OCI-LY1 (cell line): ENCODE data around the gene RBL1.

Experiments
- H2AFZ ChIP-seq: fragments of 200-600 bp; sonication (generic), shearing (Covaris generic); 2 replicates; pipeline ENCODE4 v1.6.0; 2014; ENCODE audit warnings: antibody characterized with exemption, mild to moderate bottlenecking, low read length
- H3F3A ChIP-seq: fragments of 200-600 bp; sonication (generic), shearing (Covaris generic); 2 replicates; pipeline ENCODE4 v1.6.0; 2014; ENCODE audit warnings: mild to moderate bottlenecking, antibody characterized with exemption, low read length, moderate library complexity; ENCODE audit not compliant: insufficient read depth
- H3K27ac ChIP-seq: fragments of 200-600 bp; sonication (generic); 2 replicates; pipeline ENCODE4 v1.5.1; 2014; ENCODE audit warnings: low read length, mixed run types, mild to moderate bottlenecking, low read depth; ENCODE audit not compliant: poor library complexity, severe bottlenecking
- H3K27me3 ChIP-seq: fragments of 200-600 bp; sonication (generic); 2 replicates; pipeline ENCODE4 v1.6.0; 2014; ENCODE audit warnings: antibody characterized with exemption, mild to moderate bottlenecking, low read length, moderate library complexity; ENCODE audit not compliant: insufficient read depth
- H3K36me3 ChIP-seq: fragments of 200-600 bp; sonication (generic); 2 replicates; pipeline ENCODE4 v1.6.1; 2014; ENCODE audit warnings: mild to moderate bottlenecking, antibody characterized with exemption, low read length, moderate library complexity, mixed read lengths; ENCODE audit not compliant: insufficient read depth
- H3K4me1 ChIP-seq: fragments of 200-600 bp; sonication (generic); 2 replicates; pipeline ENCODE4 v1.5.1; 2014; ENCODE audit warnings: mild to moderate bottlenecking, low read length, moderate library complexity; ENCODE audit not compliant: insufficient read depth, severe bottlenecking
- H3K4me2 ChIP-seq: fragments of 200-600 bp; sonication (generic), shearing (Covaris generic); 2 replicates; pipeline ENCODE4 v1.6.1; 2014; ENCODE audit warnings: low read length
- H3K4me3 ChIP-seq: fragments of 200-600 bp; sonication (generic); 2 replicates; pipeline ENCODE4 v1.5.1; 2014; ENCODE audit warnings: low read length, low read depth, mild to moderate bottlenecking, mixed read lengths; ENCODE audit not compliant: poor library complexity, severe bottlenecking
- H3K79me2 ChIP-seq: fragments of 200-600 bp; shearing (Covaris generic); 2 replicates; pipeline ENCODE4 v1.6.1; 2016; ENCODE audit warnings: mixed run types, low read length, mixed read lengths; ENCODE audit not compliant: insufficient read depth
- H3K9ac ChIP-seq: fragments of 200-600 bp; sonication (generic), shearing (Covaris generic); 2 replicates; pipeline ENCODE4 v1.6.1; 2014; ENCODE audit warnings: mild to moderate bottlenecking, low read length, mixed read lengths
- H3K9me2 ChIP-seq: fragments of 200-600 bp; sonication (generic), shearing (Covaris generic); 2 replicates; pipeline ENCODE4 v1.6.1; 2014; ENCODE audit warnings: low read depth, mild to moderate bottlenecking, low read length, mixed read lengths
- H3K9me3 ChIP-seq: fragments of 200-600 bp; shearing (Covaris generic); 2 replicates; pipeline ENCODE4 v1.6.1; 2014; ENCODE audit warnings: low read length, mixed read lengths
- H4K20me1 ChIP-seq: fragments of 200-600 bp; sonication (generic), shearing (Covaris generic); 2 replicates; pipeline ENCODE4 v1.6.0; 2016; ENCODE audit warnings: mild to moderate bottlenecking, low read length; ENCODE audit not compliant: insufficient read depth
- EZH2 ChIP-seq: fragments of 200-600 bp; sonication (generic), shearing (Covaris generic); IDR thresholded peaks from 2 replicates; pipeline ENCODE4 v1.8.0; 2017; ENCODE audit warnings: borderline replicate concordance, mixed run types, mild to moderate bottlenecking, antibody characterized with exemption, low read length, moderate library complexity, mixed read lengths
- TF ChIP-seq, protein P1 (sequence below): fragments of 200-600 bp; sonication (generic), shearing (Covaris generic); IDR thresholded peaks from 2 replicates; pipeline ENCODE4 v1.5.1; 2017; ENCODE audit warnings: mild to moderate bottlenecking, antibody characterized with exemption, low read length, moderate library complexity, mixed read lengths

RBL1 gene

DNA sequence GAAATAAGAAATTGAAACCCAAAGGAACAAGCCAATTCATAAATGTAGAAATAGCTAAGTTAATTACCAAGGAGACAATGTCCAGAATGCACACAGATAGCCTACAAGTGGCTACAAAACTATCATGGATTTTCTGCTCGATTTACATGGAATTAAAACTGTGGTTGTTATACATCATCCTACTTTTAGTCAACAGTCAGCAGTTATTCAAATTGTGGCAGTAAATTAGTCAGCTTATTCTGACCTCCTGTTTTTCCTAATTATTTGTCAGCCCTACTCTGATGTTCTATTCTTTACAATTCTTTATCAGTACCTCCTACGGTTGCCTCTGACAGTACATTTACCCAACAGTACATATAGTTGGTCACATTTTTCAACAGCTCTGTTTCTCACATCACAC lies 29.6 kb downstream of the RBL1 start:
- H3K27ac ChIP-seq: no peak overlapping the region

DNA sequence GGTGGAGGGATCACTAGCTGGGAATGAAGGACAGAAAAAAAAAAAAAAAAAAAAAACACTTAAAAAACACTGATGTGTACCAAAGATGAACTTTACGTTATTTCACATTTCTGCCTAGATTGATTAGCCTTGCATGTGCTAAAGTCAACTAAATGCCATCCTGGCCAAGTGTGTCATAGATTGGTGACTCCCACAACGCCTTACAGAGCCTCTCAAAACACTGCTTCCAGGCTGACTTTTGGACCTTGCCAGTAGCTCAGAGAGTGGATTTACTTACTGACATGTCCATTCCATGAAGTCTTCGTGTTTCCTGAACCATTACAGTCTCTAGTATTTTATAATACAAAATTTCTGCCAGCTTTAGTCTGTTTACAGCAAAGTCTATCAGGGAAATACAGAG lies 40.5 kb downstream of the RBL1 start:
- no peaks in the 10 kb centered on the region for H3K79me2 ChIP-seq
- H3K36me3 ChIP-seq: peaks cover 79% of the 10 kb centered on the region
- TF ChIP-seq EZH2: no peak
- TF ChIP-seq, protein P1, sequence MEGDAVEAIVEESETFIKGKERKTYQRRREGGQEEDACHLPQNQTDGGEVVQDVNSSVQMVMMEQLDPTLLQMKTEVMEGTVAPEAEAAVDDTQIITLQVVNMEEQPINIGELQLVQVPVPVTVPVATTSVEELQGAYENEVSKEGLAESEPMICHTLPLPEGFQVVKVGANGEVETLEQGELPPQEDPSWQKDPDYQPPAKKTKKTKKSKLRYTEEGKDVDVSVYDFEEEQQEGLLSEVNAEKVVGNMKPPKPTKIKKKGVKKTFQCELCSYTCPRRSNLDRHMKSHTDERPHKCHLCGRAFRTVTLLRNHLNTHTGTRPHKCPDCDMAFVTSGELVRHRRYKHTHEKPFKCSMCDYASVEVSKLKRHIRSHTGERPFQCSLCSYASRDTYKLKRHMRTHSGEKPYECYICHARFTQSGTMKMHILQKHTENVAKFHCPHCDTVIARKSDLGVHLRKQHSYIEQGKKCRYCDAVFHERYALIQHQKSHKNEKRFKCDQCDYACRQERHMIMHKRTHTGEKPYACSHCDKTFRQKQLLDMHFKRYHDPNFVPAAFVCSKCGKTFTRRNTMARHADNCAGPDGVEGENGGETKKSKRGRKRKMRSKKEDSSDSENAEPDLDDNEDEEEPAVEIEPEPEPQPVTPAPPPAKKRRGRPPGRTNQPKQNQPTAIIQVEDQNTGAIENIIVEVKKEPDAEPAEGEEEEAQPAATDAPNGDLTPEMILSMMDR: no peak

More for the DNA sequence above, 29.6 kb downstream of the RBL1 start:
- Histone ChIP-seq H3K79me2 (no peaks in the 10 kb centered on the region), H4K20me1 (no peaks in the 10 kb centered on the region), H3K9me3 (no peaks in the 10 kb centered on the region), H3K4me1 (peaks cover under 1% of the 10 kb centered on the region), H3K36me3 (peaks cover 58% of the 10 kb centered on the region), H2AFZ (no peak overlapping the region), H3K4me2 (no peak overlapping the region), H3K9ac (no peak overlapping the region), H3K27me3 (no peaks in the 10 kb centered on the region), H3F3A (no peaks in the 10 kb centered on the region), H3K9me2 (no peaks in the 10 kb centered on the region), H3K4me3 (no peak overlapping the region)
- TF ChIP-seq, protein P1: no peak
- TF ChIP-seq EZH2: no peak

DNA sequence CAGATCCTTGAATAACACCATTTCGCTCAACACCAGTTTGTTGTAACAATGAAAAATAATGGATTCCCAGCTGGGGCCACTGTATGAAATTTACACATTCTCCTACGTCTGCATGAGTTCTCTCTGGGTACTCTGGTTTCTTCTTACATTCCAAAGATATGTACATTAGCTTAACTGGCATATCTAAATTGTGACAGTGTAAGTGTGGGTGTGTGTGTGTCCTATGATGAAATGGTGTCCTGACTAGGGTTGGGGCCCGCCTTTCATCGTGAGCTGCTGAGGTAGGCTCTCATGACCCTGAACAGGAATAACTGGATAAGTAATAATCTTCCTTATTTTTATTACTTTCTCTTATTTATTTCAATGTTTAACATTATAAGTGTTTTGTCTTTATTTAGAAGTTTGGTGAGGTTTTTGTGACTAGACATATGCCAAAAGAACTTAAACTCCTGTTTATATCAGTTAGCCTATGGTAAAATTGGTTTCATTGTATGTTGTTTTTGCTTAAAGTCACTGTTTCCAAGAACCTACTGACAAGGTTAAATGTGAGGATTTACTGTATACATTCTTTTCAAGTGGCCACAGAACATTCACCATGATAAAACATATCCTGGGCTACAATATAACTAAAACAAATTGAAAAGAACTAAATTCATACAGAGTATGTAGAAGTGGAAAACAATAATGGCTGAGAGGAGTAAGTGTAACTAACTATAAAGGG lies 42.4 kb downstream of the RBL1 start:
- no peak overlapping the region for H3K27ac ChIP-seq
- H3K9ac ChIP-seq: no peak overlapping the region
- no peaks in the 10 kb centered on the region for H3F3A ChIP-seq
- H3K4me1 ChIP-seq: no peaks in the 10 kb centered on the region
- no peak overlapping the region for H2AFZ ChIP-seq
- no peak overlapping the region for H3K4me3 ChIP-seq
- H3K36me3 ChIP-seq: peaks cover 67% of the 10 kb centered on the region
- no peaks in the 10 kb centered on the region for H3K27me3 ChIP-seq
- TF ChIP-seq, protein P1: no peak
- TF ChIP-seq EZH2: no peak
- no peaks in the 10 kb centered on the region for H3K9me2 ChIP-seq
- H4K20me1 ChIP-seq: no peaks in the 10 kb centered on the region
- no peak overlapping the region for H3K4me2 ChIP-seq
- no peaks in the 10 kb centered on the region for H3K79me2 ChIP-seq
- H3K9me3 ChIP-seq: no peaks in the 10 kb centered on the region

More for the DNA sequence above, 40.5 kb downstream of the RBL1 start:
- H2AFZ ChIP-seq: no peak overlapping the region
- H3K27me3 ChIP-seq: no peaks in the 10 kb centered on the region
- H3K4me3 ChIP-seq: no peak overlapping the region
- no peaks in the 10 kb centered on the region for H3K4me1 ChIP-seq
- H4K20me1 ChIP-seq: no peaks in the 10 kb centered on the region
- H3K9ac ChIP-seq: no peak overlapping the region
- H3K9me3 ChIP-seq: no peaks in the 10 kb centered on the region
- no peaks in the 10 kb centered on the region for H3F3A ChIP-seq
- no peak overlapping the region for H3K27ac ChIP-seq
- H3K9me2 ChIP-seq: no peaks in the 10 kb centered on the region
- H3K4me2 ChIP-seq: no peak overlapping the region
